GM23248 (cell line): ENCODE measurements around the gene UBQLNL.

Experiments
- EZH2 ChIP-seq: fragments of 200-600 bp; sonication (generic); IDR thresholded peaks from 2 replicates; pipeline ENCODE4 v1.6.1; 2018; ENCODE audit warnings: antibody characterized with exemption, mild to moderate bottlenecking; ENCODE audit not compliant: insufficient read depth, poor library complexity, severe bottlenecking
- EZH2phosphoT487 ChIP-seq: fragments of 200-600 bp; sonication (generic); IDR thresholded peaks from 2 replicates; pipeline ENCODE4 v1.6.1; 2018; ENCODE audit warnings: antibody characterized with exemption, moderate library complexity, mild to moderate bottlenecking, low read depth; ENCODE audit not compliant: insufficient read depth

- TF ChIP-seq EZH2 = no peak
- no peak for TF ChIP-seq EZH2phosphoT487
Measured at GRCh38 chr11:5546457-5546856, 30.0 kb upstream of the UBQLNL start.
